Tibial artery (tissue), 4 donors: ENCODE measurements around the gene C22orf23.

ENCODE experiments used
- DNase-seq, 2 donors: peaks; one replicate each; pipeline ENCODE4 v3.0.0-alpha.2; 2019
- H3K27ac ChIP-seq, 2 donors: fragments of 200-600 bp; sonication (generic) in 1 of 2; 1 replicate in 1 of 2; 2 replicates in 1 of 2; pipeline ENCODE4 v1.5.1; 2018 to 2019; ENCODE audit warnings: mild to moderate bottlenecking in 1 of 2
- H3K27me3 ChIP-seq, 2 donors: fragments of 200-600 bp; sonication (generic) in 1 of 2; one replicate each; pipeline versions ENCODE4 v1.5.1 to v1.6.0; 2016 to 2019
- H3K36me3 ChIP-seq, 3 donors: fragments of 200-600 bp; sonication (generic) in 2 of 3; one replicate each; pipeline ENCODE4 v1.5.1; 2016 to 2019; ENCODE audit warnings: mild to moderate bottlenecking in 2 of 3
- H3K4me1 ChIP-seq, 4 donors: fragments of 200-600 bp; sonication (generic) in 2 of 4; 1 replicate in 3 of 4; 2 replicates in 1 of 4; pipeline ENCODE4 v1.5.1; 2016 to 2019
- H3K4me3 ChIP-seq, 2 donors: fragments of 200-600 bp; sonication (generic) in 1 of 2; 1 replicate in 1 of 2; 2 replicates in 1 of 2; pipeline ENCODE4 v1.5.1; 2018 to 2019; ENCODE audit warnings: mild to moderate bottlenecking in 2 of 2
- H3K9me3 ChIP-seq, 3 donors: fragments of 200-600 bp; sonication (generic) in 1 of 3; one replicate each; pipeline ENCODE4 v1.5.1; 2016 to 2019
- CTCF ChIP-seq, 2 experiments: fragments of 200-600 bp in 1 of 2; fragments of 450-650 bp in 1 of 2; IDR thresholded peaks; one replicate each; pipeline ENCODE4 v1.5.1; 2017 to 2019; ENCODE audit warnings: antibody characterized with exemption in 2 of 2, mild to moderate bottlenecking in 1 of 2, moderate library complexity in 1 of 2
- intact Hi-C: fragments of 100-400 bp; cut with DNase I; formaldehyde crosslinking; loops from one replicate; pipeline ENCODE4 v1.15.0; 2023; ENCODE audit warnings: low total_unique reads

Gene C22orf23

GRCh38 chr22:37996079-37996478 lies 42.7 kb upstream of the C22orf23 start:
- H3K4me1 ChIP-seq = peaks cover 0 to 22% (median 3%) of the 10 kb centered on the region in 4 donors

GRCh38 chr22:37995460-37995859 lies 42.1 kb upstream of the C22orf23 start:
- peaks cover 0 to 22% (median 3%) of the 10 kb centered on the region in 4 donors for H3K4me1 ChIP-seq
- no peak for TF ChIP-seq CTCF (IDR thresholded peaks at IDR 0.05)
- intact Hi-C loops = no loop called here
- no peak overlapping the region for H3K27ac ChIP-seq
- no peak for DNase-seq
- no peaks in the 10 kb centered on the region for H3K27me3 ChIP-seq
- H3K36me3 ChIP-seq = no peaks in the 10 kb centered on the region
- H3K4me3 ChIP-seq = no peak overlapping the region
- no peaks in the 10 kb centered on the region for H3K9me3 ChIP-seq

More at GRCh38 chr22:37996079-37996478, 42.7 kb upstream of the C22orf23 start:
- Histone ChIP-seq H3K27ac (no peak overlapping the region), H3K36me3 (no peaks in the 10 kb centered on the region), H3K4me3 (no peak overlapping the region), H3K9me3 (no peaks in the 10 kb centered on the region), H3K27me3 (no peaks in the 10 kb centered on the region)
- intact Hi-C loops = no loop called here
- no peak for TF ChIP-seq CTCF (IDR thresholded peaks at IDR 0.05)
- DNase-seq = no peak

- no peak for DNase-seq
- Histone ChIP-seq H3K27me3 (no peaks in the 10 kb centered on the region), H3K9me3 (no peaks in the 10 kb centered on the region), H3K27ac (no peak overlapping the region), H3K4me1 (peaks cover 0 to 20% (median 1%) of the 10 kb centered on the region in 4 donors), H3K36me3 (no peaks in the 10 kb centered on the region), H3K4me3 (no peak overlapping the region)
- intact Hi-C loops = no loop called here
- TF ChIP-seq CTCF (IDR thresholded peaks at IDR 0.05) = no peak
Measured at GRCh38 chr22:37994982-37995381, 41.6 kb upstream of the C22orf23 start.

- DNase-seq = no peak
- H3K9me3 ChIP-seq = no peaks in the 10 kb centered on the region
- TF ChIP-seq CTCF (IDR thresholded peaks at IDR 0.05) = no peak
- H3K4me1 ChIP-seq = peaks cover 0 to 14% (median 0%) of the 10 kb centered on the region in 4 donors
- no peak overlapping the region for H3K4me3 ChIP-seq
- H3K36me3 ChIP-seq = no peaks in the 10 kb centered on the region
- intact Hi-C loops = no loop called here
- no peaks in the 10 kb centered on the region for H3K27me3 ChIP-seq
- no peak overlapping the region for H3K27ac ChIP-seq
Measured at GRCh38 chr22:37994049-37994448, 40.6 kb upstream of the C22orf23 start.

- no peaks in the 10 kb centered on the region for H3K9me3 ChIP-seq
Measured at GRCh38 chr22:37991731-37992442, 38.5 kb upstream of the C22orf23 start.

More at GRCh38 chr22:37991731-37992442, 38.5 kb upstream of the C22orf23 start:
- Histone ChIP-seq H3K27me3 (no peaks in the 10 kb centered on the region), H3K27ac (no peak overlapping the region), H3K36me3 (no peaks in the 10 kb centered on the region), H3K4me3 (no peak overlapping the region), H3K4me1 (peaks cover 0 to 11% (median 0%) of the 10 kb centered on the region in 4 donors)
- no peak for TF ChIP-seq CTCF (IDR thresholded peaks at IDR 0.05)
- intact Hi-C loops = no loop called here
- no peak for DNase-seq
